Measurements from ENCODE around the gene PDE7B. TPM values are rescaled to one million over a fixed set of nuclear protein-coding genes. Genes with fewer than 3 reads are reported as not detected.

PDE7B gene
- total and polyA plus RNA-seq, 9 of the 15 experiments (the other 6 are each of a cell fraction or from before 2014, with no cell fraction given), result 0.01 TPM; not detected in 8

DNA sequence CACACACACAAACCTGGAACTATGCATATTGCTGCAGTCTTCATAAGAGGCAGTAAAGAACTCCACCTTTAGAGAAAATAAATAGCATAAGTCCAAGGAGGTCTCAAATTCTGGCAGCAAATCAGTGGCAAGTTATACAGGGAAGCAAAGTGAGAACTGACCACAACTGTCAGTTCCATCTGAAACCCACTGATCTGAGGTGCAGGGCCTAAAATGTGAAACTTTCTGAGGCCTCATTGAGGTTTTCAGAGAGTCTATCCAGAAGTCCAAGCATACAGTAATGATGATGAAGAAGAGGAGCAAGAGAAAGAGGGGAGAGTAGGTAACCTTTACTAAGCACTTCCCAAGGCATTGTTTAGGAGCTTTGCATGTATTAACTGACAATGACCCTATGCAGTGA is 362.4 kb downstream of the PDE7B start:
- H2AFZ ChIP-seq (ENCODE audit: low read depth, low read length), result no peak overlapping the region
- no peaks in the 10 kb centered on the region for H3K9me1 ChIP-seq (ENCODE audit: control insufficient read depth, insufficient read depth, low read length)
- no peaks in the 10 kb centered on the region for H3K9me3 ChIP-seq (replicated peaks; ENCODE audit: control insufficient read depth, insufficient read depth, low read depth, low read length)
- FAIRE-seq, result no peak
- DNase-seq (ENCODE audit: extremely low read depth in 1 of 4, low spot score in 3 of 4), result no peak
- ChIA-PET POLR2A (interaction anchor here (2.0 kb wide), 1 partner anchor 13 kb away, joined by 7 read pairs; no protein-coding TSS in a partner anchor), CTCF (ENCODE audit: low intra/inter-chr PET ratio) (no interaction called here)
- no peak overlapping the region for H3K4me2 ChIP-seq (ENCODE audit: insufficient read depth, low read length)
- H3K79me2 ChIP-seq (ENCODE audit: control insufficient read depth, insufficient read depth, low read length), result no peaks in the 10 kb centered on the region
- H3K9ac ChIP-seq (ENCODE audit: insufficient read depth in 1 of 2, low read depth in 2 of 2, low read length in 2 of 2), result no peak overlapping the region
- intact Hi-C loops (cut with micrococcal nuclease), result no loop called here
- in situ Hi-C loops (cut with MboI), result no loop called here
- TF ChIP-seq FOXJ3 (CRISPR knock-in tag; IDR thresholded peaks at IDR 0.05) (no peak), GTF2F1 (IDR thresholded peaks at IDR 0.05; ENCODE audit: low read depth, low read length) (no peak), GATAD2B (IDR thresholded peaks at IDR 0.05; ENCODE audit: borderline replicate concordance) (no peak), SP2 (IDR thresholded peaks at IDR 0.05; ENCODE audit: extremely low read depth, low read depth, low read length, poor library complexity, severe bottlenecking) (no peak), E2F8 (IDR thresholded peaks at IDR 0.05; ENCODE audit: low read depth, partially characterized antibody) (no peak), RFX7 (CRISPR knock-in tag; IDR thresholded peaks at IDR 0.05) (no peak), TEAD1 (CRISPR knock-in tag; IDR thresholded peaks at IDR 0.05) (no peak), CTBP1 (IDR thresholded peaks at IDR 0.05; ENCODE audit: borderline replicate concordance) (no peak), CREB1 (IDR thresholded peaks at IDR 0.05) (no peak), CREB1 (CRISPR knock-in tag; IDR thresholded peaks at IDR 0.05) (no peak), ATF3 (IDR thresholded peaks at IDR 0.05) (no peak), ATF3 (CRISPR knock-in tag; conservative IDR thresholded peaks at IDR 0.05) (no peak)
- TF ChIP-seq, protein P1, sequence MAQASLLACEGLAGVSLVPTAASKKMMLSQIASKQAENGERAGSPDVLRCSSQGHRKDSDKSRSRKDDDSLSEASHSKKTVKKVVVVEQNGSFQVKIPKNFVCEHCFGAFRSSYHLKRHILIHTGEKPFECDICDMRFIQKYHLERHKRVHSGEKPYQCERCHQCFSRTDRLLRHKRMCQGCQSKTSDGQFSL (CRISPR knock-in tag; IDR thresholded peaks at IDR 0.05), result no peak
- TF ChIP-seq, protein P1 (tag; IDR thresholded peaks at IDR 0.05), result no peak
- TF ChIP-seq, protein P2, sequence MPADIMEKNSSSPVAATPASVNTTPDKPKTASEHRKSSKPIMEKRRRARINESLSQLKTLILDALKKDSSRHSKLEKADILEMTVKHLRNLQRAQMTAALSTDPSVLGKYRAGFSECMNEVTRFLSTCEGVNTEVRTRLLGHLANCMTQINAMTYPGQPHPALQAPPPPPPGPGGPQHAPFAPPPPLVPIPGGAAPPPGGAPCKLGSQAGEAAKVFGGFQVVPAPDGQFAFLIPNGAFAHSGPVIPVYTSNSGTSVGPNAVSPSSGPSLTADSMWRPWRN (IDR thresholded peaks at IDR 0.05; ENCODE audit: low read depth), result no peak
- ATAC-seq, result no peak
- H3K27me3 ChIP-seq (ENCODE audit: control insufficient read depth in 2 of 2, insufficient read depth in 2 of 2, low read length in 2 of 2), result peaks cover 17 to 33% of the 10 kb centered on the region in 2 experiments
- H4K20me1 ChIP-seq (replicated peaks; ENCODE audit: control insufficient read depth, insufficient read depth, low read length), result no peaks in the 10 kb centered on the region
- H3K27ac ChIP-seq (ENCODE audit: extremely low read depth, low read depth, low read length), result no peak overlapping the region
- H3K4me3 ChIP-seq, result no peak overlapping the region
- no peaks in the 10 kb centered on the region for H3K4me1 ChIP-seq (replicated peaks in 1 of 2; ENCODE audit: control insufficient read depth in 2 of 2, insufficient read depth in 2 of 2, low read length in 2 of 2)
- no peaks in the 10 kb centered on the region for H3K36me3 ChIP-seq (ENCODE audit: control insufficient read depth, insufficient read depth, low read length)
- no TSS peak for BruUV-seq (replicated peaks)
